GM18519 (cell line): ENCODE results near the gene PSAPL1.

Experiments
- ATAC-seq: cut with Tn5 transposase; IDR thresholded peaks from one replicate; pipeline ENCODE4 v1.9.1; 2021; ENCODE audit warnings: mild to moderate bottlenecking, moderate library complexity; ENCODE audit not compliant: unreplicated experiment, low FRiP score

The PSAPL1 gene

GRCh38 chr4:7434766-7435150, at the start of gene PSAPL1:
Gene PSAPL1, minus strand, starts transcription at chr4:7434930. Its CDS starts 51 bp downstream, at chr4:7434879.
- ATAC-seq: no peak

GRCh38 chr4:7481227-7481626, 46.5 kb upstream of the PSAPL1 start:
- no peak for ATAC-seq

GRCh38 chr4:7480423-7480822, 45.7 kb upstream of the PSAPL1 start:
- no peak for ATAC-seq

GRCh38 chr4:7478665-7479064, 43.9 kb upstream of the PSAPL1 start:
- no peak for ATAC-seq

- no peak for ATAC-seq
These were observed 43.0 kb upstream of the PSAPL1 start for GRCh38 chr4:7477695-7478094.

- ATAC-seq: no peak
These were observed 42.1 kb upstream of the PSAPL1 start for GRCh38 chr4:7476820-7477219.

GRCh38 chr4:7475207-7475606, 40.5 kb upstream of the PSAPL1 start:
- no peak for ATAC-seq

GRCh38 chr4:7474320-7474719, 39.6 kb upstream of the PSAPL1 start:
- no peak for ATAC-seq

- ATAC-seq: no peak
These were observed 38.4 kb upstream of the PSAPL1 start for GRCh38 chr4:7473081-7473480.

- ATAC-seq: no peak
These were observed 37.8 kb upstream of the PSAPL1 start for GRCh38 chr4:7472442-7473013.

GRCh38 chr4:7470522-7471128, 35.9 kb upstream of the PSAPL1 start:
- ATAC-seq: no peak

- no peak for ATAC-seq
These were observed 35.4 kb upstream of the PSAPL1 start for GRCh38 chr4:7470111-7470510.

GRCh38 chr4:7469023-7469422, 34.3 kb upstream of the PSAPL1 start:
- ATAC-seq: no peak

GRCh38 chr4:7467471-7467870, 32.7 kb upstream of the PSAPL1 start:
- ATAC-seq: no peak

GRCh38 chr4:7466904-7467303, 32.2 kb upstream of the PSAPL1 start:
- ATAC-seq: no peak

- ATAC-seq: no peak
These were observed 31.5 kb upstream of the PSAPL1 start for GRCh38 chr4:7466215-7466614.

GRCh38 chr4:7465017-7465416, 30.3 kb upstream of the PSAPL1 start:
- no peak for ATAC-seq

GRCh38 chr4:7464259-7464655, 29.5 kb upstream of the PSAPL1 start:
- ATAC-seq: no peak

- no peak for ATAC-seq
These were observed 29.0 kb upstream of the PSAPL1 start for GRCh38 chr4:7463566-7464258.

- ATAC-seq: no peak
These were observed 27.8 kb upstream of the PSAPL1 start for GRCh38 chr4:7462509-7462971.

GRCh38 chr4:7461230-7461629, 26.5 kb upstream of the PSAPL1 start:
- ATAC-seq: no peak

- ATAC-seq: no peak
These were observed 25.8 kb upstream of the PSAPL1 start for GRCh38 chr4:7460566-7460965.
